GM18909 (cell line): Measurements from ENCODE around the gene DHX15.

Experiments used
- ATAC-seq: cut with Tn5 transposase; IDR thresholded peaks from one replicate; pipeline ENCODE4 v1.9.1; 2021; ENCODE audit warnings: mild to moderate bottlenecking; ENCODE audit not compliant: unreplicated experiment, poor library complexity

DHX15 gene

DNA sequence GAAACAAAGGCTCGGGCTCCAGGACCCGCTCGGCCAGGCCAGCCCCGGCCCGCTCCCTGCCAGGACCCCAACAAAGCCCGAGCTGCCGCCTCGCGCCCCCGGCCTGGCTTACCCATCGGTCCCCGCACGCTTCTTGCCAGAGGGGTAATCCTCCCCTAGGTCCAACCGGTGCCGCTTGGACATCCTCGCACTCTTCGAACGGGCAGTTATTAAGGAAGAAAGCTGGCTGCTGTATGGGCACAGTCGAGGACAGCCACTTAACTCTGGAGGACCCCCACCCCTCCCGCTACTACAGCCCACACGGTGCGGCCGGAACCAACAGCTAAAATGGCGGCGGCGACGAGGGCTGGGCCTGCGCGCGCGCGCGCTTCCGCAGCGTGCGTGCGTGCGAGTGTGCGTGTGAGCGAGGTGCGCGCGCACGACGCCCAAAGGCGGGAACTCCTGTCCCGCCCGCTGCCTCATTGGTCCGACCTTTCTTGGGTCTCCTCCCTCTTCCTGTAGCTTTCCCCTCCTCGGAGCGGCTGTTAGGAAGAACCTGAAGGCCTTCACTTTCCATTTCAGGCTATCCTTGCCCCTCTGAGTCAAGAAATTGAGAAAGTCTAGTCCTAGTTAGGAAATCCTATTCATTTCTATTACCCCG lies at the start of gene DHX15:
Gene DHX15, minus strand, starts transcription at position 344 of the 640 bp plus-strand sequence. Its CDS starts 161 bp downstream, at position 183.
- peak; percentile 87 for ATAC-seq

- no peak for ATAC-seq
Measured at GRCh38 chr4:24632011-24632410, 47.7 kb upstream of the DHX15 start.

- no peak for ATAC-seq
Measured at GRCh38 chr4:24630937-24631336, 46.6 kb upstream of the DHX15 start.

DNA sequence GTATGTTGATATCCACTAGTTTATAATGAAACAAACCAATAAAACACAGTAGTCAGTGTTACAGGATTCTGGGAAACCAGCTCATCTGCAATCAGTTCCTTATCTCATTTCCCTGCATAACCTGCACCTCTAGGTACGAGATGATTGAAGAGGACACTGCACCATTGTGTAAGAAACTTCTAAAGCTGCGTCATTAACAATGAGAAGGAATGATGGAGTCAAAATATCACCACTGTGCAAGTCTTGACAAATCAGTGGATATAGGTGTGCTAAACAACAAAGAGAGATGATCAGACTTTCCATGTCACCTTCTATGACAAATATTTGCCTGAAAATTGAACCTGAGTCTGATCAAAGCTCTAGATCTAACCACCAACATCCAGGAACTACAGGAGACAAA lies 40.7 kb upstream of the DHX15 start:
- ATAC-seq: no peak

GRCh38 chr4:24624381-24624780 lies 40.0 kb upstream of the DHX15 start:
- ATAC-seq: no peak

GRCh38 chr4:24622146-24622834 lies 37.9 kb upstream of the DHX15 start:
- no peak for ATAC-seq

GRCh38 chr4:24615977-24616376 lies 31.6 kb upstream of the DHX15 start:
- ATAC-seq: no peak

GRCh38 chr4:24614881-24615280 lies 30.5 kb upstream of the DHX15 start:
- no peak for ATAC-seq

- no peak for ATAC-seq
Measured at GRCh38 chr4:24613502-24613901, 29.1 kb upstream of the DHX15 start.

DNA sequence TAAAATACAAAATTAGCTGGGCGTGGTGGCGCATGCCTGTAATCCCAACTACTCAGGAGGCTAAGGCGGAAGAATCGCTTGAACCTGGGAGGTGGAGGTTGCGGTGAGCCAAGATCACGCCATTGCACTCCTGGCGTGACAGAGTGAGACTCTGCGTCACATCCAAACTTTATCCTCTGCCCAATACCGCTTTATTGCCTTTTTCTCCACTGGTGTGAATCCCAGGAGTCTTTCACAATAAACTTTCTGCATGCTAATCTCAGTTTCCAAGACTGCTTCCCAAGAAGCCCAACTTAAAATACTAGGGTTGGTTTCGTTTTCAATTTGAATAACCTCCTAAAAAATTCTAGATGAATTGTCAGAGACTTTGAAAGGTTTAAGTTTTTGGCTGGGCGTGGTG lies 27.2 kb upstream of the DHX15 start:
- no peak for ATAC-seq

DNA sequence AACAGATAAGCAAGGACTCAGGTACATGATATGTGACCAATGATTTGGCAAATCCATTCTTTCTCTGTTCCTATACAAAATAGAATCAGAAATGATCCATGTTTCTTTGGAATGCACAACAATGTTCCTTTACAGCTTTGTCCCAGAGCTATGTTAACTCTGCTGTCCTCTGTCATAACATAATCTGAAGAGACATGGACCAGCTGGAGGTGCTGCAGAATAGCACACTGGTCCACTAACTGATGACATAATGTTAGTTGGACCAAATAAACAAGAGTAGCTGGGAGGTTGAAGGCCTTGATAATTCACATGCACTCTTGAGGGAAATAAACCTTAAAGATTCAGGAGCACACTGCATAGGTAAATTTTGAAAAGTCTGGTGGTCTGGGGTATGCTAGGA lies 23.0 kb upstream of the DHX15 start:
- ATAC-seq: no peak

- no peak for ATAC-seq
Measured at GRCh38 chr4:24605216-24605615, 20.9 kb upstream of the DHX15 start.

GRCh38 chr4:24604558-24605214 lies 20.3 kb upstream of the DHX15 start:
- no peak for ATAC-seq

DNA sequence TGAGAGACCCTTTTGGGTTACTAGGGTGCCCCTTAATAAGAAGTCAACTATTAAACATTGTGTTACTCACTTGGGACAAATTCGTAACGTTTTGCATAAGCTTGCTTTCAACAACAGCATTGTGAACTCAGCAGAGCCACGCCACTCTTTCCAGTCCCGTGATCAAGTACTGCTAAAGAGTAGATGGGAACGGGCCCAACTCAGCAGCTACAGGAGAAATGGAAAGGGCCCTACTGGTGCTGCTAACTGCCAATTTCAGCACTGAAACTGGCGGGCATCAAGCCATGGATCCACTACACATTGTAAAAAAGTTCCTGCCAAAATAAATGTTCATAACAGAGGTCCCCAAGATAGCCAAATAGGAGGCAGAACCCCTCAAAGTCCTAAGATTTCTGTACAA lies 19.0 kb upstream of the DHX15 start:
- no peak for ATAC-seq

DNA sequence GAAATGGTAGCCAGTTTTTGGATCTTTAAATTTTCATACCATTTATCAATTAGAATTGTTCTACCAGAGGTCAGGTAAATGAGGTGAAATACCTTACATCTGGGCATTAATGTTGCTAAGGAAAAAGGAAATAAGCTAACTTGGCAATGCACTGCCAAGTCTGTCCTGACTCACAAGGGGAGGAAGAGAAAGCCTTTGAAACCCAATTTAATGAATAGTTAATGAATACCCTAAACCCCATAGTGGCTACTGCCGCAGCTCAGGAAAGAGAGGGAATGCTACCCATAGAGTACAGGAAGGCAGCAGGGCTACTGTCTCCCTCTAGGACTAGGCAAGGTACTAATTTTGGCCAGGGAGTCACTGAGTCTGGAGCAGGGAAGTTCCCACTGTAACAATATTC lies 16.8 kb upstream of the DHX15 start:
- ATAC-seq: no peak

GRCh38 chr4:24599275-24599674 lies 14.9 kb upstream of the DHX15 start:
- ATAC-seq: no peak

DNA sequence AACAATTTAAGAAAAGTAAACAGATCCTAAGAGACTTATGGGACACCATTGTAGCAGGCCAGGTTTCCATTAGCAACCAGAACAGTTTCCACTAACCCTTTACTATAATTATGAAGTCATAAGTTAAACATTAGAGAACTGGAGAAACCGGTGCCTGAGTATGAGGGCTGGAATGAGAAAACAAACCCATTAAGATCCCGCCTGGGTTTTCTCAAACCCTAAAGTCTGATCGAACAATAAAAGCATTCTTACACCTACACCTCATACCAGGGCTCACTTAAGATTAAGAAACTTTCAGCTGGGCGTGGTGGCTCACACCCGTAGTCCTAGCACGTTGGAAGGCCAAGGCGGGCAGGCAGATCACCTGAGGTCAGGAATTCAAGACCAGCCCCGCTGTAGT lies 13.7 kb upstream of the DHX15 start:
- no peak for ATAC-seq

GRCh38 chr4:24595659-24596058 lies 11.3 kb upstream of the DHX15 start:
- no peak for ATAC-seq

DNA sequence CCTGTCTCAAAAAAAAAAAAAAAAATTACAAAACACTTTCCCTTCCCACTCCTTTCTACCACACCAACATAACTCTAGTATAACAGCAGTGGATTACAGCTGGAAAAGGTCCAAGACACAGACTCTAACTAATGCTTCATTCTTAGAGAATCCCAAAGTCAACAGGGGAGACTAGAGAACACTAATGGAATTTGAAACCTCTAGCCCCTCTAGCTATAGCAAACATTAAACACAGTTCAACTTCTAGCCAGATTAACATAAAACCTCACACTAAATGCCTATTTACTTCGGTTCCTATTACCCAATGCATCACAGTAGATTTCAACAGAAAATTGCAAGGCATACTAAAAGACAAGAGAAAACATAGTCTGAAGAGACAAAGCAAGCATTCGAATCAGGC lies 10.5 kb upstream of the DHX15 start:
- no peak for ATAC-seq

DNA sequence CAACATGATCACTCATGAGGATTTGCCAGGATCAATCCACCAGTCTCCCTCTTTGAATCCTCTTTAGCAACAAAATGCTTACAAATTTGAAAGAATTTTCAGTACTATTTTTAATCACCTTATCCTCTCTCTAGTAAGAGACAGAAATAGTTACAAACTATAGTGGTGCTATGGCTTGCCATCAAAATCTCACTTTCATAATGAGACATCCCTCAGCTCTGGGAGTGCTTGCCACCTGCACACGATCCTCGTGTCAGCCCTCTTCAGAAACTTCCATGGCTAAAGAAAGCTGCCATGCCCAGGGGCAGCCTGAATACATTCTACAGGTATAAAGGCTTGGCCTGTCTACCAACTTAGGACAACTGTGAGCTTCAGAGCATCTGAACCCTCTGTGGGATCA lies 5.1 kb upstream of the DHX15 start:
- ATAC-seq: peak; percentile 72

GRCh38 chr4:24588216-24588954 lies 4.0 kb upstream of the DHX15 start:
- no peak for ATAC-seq
